HG03103 (cell line): ENCODE data around the gene S100A2.

Source experiments
- ATAC-seq: cut with Tn5 transposase; IDR thresholded peaks from one replicate; pipeline ENCODE4 v1.9.1; 2021; ENCODE audit warnings: low read depth; ENCODE audit not compliant: unreplicated experiment

S100A2 gene

DNA sequence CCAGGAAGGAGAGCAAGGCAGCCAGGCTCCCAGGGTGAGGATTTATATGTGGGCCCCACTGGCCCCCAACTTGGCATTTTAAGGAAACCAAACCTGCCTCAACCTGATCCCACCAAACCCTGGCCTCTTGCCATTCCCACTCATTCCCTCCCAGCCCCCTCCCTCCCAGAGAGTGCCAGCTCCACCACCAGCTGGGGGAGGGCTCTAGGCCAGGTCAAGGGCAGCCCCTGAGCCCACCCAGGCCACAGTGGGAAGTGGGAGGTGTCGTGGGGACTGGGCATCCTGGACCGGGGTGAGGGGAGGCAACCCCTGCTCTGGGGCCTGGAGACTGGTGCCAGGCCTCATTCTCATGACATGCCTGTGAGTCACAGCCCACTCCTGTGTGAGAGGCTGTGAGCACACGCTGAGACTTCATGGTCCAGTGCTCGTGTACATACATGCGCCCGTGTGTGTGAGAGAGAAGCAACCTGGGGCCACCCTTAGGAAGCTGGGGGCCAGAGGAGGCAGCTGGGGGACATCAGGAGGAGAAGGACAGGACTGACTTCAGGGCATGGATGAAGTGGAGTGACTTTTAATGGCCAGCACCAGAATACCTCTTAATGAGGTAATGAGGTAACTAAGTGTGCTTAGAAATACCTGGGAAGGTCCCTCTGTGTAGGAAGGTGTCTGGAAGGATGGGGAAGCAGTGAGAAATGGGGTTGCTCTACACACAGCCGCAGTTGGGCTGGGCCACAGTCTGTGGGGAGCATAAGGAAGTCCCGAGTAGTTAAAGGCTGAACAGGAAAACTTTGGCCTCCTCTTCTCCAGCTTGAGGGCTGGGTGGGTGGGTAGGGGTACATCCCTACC is at the start of gene S100A2:
S100A2 (minus strand) TSS at position 316 of the 846 bp plus-strand sequence. CDS start 1,967 bp downstream, outside the sequence.
- no peak for ATAC-seq

DNA sequence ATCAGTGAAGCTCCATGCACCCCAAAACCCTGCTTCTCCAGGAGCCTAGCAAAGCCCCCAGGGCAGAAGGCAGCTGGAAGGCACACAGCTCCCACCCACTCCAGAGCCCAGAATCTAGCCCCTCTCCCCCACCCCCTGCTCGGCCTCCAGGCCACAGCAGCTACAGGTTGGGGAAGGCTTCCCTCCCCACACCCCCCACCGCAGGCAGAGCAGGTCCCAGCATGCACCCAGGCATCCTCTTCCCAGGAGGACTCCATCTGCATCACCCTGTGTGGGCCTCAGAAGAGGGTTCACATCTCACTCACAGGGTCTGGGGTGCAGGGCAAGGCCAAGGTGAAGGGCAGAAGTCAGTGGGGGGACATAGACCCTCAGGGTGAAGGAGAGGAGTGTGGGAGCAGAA is 49.8 kb upstream of the S100A2 start:
- no peak for ATAC-seq

DNA sequence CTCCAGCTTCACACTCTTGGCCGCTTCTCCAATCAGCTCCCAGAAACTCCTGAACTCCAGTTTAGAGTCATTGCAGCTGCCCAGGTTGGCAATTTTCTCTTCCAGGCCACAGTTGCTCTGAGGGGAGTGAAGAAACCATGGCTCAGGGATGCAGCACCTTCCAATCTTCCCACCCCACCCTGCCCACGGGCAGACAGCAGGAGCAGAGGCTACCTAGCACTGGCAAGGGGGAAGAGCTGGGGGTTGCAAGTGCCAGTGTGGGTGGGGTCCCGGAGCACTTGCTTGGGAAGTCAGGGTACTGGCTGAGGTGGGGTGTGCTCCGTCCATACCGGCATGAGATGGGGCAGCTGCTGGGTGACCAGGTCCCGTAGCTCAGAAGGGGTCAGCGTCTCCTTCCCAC is 49.3 kb upstream of the S100A2 start:
- no peak for ATAC-seq

DNA sequence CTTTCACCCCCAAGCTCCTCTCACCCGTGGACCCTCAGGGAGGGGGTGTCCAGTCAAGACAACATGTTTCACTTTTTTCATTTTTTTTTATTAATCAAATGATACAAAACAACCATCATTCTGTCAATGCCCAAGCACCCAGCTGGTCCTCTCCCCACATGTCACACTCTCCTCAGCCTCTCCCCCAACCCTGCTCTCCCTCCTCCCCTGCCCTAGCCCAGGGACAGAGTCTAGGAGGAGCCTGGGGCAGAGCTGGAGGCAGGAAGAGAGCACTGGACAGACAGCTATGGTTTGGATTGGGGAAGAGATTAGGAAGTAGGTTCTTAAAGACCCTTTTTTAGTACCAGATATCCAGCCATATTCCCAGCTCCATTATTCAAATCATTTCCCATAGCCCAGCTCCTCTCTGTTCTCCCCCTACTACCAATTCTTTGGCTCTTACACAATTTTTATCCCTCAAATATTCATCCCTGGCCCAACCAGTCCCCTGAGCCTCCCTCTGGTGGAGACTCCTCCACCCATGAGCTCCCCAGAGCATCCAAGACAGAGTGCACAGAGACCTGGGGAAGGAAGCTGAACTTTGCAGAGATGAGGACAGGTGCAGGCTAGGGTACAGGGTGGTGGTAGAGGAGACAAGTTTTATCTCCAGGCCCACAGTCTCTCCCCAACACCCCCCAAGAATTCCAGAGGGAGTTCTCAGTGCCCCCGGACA is 48.7 kb upstream of the S100A2 start:
- no peak for ATAC-seq

DNA sequence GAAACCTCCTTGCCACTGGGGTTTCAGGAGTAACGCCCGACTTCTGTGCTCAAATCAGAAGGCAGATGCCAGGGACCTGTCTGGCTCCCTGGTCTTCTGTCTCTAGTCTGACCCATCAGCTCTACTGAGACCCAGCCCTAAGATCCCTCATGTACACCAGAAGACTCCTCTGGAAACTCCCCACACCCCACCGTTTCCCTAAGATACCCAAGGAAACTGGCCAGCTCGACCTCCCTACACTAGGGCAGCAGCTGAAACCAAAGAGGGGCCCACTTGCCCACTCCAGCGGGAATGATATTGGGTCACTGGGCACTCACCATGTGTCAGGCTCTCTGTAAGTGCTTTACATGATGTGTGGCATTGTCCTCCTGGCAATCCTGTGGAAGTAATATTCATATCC is 47.8 kb upstream of the S100A2 start:
- no peak for ATAC-seq

DNA sequence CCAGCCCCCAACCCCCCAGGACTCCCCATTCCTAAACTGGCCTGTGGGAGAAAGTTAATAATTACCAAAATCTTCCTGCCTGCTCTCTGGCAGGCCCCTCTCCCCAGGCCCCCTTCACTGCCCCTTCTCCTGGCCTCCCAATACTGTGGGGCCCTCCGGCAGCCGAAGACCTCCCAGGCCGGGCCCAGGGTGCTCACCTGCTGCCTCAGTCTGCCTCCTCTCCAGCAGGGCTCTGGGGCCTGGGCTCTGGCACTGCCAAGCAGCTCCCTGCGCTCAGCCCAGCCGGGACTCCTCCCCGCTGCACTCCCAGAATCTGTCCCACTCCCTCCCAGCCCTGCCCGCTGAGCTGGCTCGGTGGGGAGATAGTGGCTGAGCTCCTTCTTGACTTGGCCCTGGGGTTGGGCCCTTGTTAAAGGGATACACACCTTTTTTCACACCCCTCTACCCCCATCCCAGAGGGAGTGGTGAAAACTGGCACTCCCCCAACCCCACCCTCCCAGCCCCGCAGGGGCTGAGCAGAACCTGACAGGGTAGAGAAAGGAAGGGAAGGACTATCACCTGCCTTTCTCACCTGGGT is 47.2 kb upstream of the S100A2 start, which contains the start of gene S100A16:
S100A16 (minus strand) TSS at position 383 of the 577 bp plus-strand sequence. CDS start 4,986 bp downstream, outside the sequence.
- no peak for ATAC-seq

DNA sequence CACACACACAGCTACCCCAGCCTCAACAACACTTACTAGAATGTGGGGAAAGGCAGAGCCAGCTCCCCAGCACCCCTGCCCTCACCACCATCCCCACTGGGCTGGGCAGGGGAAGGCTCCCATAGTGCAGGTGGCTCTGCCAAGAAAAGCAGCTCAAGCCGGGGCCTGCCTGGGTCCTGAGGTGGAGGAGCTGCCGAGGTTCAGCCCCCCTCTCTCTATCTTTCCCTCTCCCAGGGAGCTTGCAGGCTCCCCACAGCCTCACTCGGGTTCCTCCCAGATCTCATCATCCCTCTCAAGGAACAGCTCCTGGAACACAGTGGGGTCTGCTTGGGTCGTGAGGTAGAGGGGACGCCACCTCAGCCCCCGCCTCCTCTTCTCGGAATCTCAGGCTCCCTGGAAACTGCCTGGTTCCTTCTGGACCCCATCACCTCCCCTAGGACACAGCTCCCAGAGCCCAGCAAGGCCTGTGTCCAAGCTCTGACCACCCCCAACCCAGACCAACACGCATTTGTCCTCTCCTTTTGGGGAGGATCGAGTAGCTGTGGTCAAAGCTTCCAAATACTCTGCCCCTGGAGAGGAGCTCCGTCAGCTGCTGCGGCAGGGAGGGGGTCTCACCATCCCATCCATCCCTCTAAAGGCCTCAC is 46.6 kb upstream of the S100A2 start:
- no peak for ATAC-seq

DNA sequence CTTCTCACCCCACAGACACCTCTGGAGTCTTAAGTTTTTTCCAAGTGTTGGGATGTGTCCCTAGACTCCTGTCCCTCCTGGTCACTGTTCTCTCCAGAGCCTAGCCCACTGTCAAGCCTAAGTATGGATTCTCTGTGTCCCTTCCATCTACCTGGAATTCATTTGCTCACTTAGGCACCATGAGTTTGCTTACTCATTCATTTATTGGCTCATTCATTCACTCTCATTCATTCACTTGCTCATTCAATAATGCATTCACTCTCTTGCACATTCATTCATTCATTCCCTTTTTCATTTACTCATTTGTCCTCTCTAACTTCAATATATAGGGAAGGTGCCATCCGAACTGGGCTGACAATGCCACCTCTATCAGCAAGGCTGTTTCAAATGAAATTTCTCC is 45.7 kb upstream of the S100A2 start:
- ATAC-seq = no peak

DNA sequence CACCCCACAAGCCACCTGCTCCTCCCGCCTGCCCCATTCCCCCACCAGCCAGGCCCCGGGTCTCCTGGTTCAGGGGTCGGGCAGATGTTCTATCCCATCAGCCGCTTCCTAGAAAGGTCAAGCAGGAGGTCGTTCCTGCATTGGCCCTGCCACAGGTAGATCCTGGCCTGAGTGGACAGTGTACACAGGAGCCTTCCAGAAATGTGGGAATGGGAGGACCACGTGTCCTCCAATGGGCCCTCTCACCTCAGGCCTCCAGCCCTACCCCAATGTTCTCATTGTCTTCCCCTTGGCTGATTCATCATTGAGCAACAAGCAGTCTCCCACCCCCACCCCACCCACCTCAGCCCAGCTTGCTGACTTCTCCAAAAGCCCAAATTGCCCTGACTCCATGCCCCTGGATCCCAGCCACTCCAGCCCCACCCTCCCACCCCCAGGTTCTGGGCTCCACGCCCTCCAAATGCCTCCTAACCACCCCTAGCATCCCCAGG is 45.2 kb upstream of the S100A2 start:
- no peak for ATAC-seq

DNA sequence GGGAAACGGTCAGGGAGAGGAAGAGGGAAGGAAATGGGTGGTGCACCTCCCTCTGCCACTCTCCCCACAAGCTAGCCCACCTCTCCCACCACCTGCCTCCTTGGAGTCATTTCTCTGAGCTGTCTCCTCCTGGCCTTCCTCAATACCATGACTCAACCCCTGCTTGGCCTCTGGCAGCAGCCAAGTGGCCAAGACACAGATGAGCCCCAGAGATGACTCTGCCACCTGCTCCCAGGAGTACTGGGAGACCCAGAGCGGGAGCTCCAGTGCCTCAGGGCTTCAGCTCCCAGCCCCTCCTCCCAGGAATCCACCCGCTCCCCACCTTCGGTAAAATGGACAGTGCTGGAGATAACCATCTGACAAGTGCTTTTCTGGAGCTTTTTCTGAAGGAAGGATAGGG is 44.7 kb upstream of the S100A2 start:
- ATAC-seq = no peak

DNA sequence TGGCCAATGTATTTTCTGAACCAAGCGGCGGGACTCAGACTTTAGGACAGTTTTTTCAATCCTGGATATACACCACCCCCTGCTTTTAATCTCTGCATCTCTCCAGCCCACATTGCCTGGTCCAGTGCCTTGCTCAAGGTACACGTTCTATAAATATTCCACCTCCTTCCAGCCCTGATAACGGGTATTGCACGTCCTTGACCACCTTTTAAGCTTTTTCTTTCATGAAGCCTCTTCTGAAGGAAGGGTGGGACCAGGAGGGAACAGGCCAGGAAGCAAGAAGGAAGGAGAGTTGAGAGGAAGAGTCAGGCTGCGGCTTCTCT is 43.9 kb upstream of the S100A2 start:
- no peak for ATAC-seq

DNA sequence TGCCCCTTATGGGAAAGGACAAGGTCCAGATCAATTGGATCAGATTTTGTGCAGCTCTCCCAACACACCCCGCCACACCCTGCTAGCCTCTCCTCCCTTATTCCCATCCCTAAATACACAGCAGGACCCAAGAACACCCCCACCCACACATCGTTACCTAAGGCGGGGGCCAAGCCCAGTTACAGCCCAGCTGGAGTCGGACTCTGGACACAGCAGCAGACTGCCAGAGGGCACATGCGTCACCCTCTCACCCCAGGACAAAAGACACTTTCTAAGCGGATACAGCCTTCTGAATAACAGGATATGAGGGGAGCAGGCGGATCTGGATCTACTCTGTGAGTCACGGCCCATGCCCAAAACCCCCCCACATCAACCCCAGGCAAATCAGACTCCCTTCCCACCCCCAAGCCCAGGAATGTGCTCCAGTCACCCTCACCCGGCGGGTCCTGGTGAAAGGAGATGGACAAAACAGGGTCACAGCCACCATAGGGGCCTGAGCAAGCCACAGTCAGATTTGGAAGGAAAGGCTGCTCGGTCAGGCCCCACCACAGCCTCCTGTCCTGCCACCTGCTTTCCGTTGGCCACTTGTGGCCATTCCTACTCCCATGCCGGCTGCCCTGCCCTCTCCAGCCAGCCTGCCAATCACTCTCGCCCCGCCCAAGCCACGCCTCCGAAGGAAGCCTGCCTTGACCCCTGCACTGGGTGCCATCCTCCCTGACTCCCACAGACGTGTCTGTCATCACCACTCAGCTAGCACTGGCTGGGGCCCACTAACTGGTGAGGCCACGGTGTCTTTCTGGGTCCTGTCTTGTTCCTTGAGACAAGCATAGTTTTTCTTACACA is 43.3 kb upstream of the S100A2 start:
- no peak for ATAC-seq

DNA sequence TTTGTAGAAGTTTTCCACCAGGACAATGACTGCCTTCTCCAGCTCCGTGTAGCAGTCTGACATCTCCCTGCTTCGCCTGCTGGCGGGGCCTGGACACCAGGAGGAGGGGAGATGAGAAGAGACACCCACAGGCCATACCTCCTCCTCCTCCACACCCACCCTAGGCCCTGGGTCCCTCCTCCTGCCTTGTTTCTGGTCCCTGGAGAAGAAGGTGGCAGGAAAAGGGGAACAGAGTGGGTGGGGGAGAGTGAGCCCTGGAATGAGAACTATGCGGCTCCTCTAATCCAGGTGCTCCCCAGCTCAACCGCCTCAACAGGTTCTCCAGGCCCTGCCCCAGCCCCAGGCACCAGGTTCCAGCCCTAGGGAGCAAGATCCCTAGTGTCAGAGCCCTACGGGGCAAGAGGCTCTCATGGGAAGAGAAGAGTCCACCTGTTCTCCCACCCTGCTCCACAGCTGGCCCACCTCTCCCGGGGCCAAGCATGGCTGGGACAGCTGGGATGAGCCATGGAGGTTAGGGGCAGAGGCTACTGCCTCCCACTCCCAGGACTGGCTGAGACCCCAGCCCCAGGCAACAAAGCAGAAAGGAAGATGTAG is 42.5 kb upstream of the S100A2 start:
- no peak for ATAC-seq

DNA sequence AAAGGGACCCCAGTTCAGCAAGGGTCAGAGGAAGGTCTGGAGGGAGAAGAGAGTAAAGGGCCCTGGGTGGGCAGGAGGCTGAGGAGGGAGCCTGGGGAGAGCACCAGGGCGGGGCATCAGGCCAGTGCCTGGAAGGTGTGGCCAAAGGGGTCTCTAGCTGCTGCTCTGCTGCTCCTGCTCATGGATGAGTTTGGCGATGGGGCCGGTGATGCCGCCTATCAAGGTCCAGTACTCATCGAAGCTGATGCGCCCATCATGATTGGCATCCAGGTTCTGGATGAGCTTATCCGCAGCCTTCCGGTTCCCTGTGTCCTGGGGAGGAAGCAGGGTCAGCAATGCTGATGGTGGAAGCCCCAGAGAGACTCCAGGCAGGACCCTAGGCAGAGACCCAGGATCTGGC is 41.7 kb upstream of the S100A2 start:
- ATAC-seq = no peak

DNA sequence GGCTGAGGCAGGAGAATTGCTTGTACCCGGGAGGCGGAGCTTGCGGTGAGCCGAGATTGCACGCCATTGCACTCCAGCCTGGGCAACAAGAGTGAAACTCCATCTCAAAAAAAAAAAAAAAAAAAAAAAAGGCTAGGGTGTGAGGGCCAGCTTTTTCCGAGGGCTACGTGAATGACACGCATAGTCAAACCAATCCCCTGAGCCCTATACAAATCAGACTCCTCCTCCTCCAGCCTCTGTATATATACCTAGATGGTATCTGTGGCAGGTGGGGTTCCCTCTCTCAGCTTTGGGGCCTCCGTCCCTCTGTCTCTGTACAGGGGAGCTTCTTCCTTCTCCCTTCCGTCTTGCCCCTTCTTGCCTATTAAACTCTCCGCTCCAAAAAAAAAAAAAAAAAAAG is 40.5 kb upstream of the S100A2 start:
- no peak for ATAC-seq

DNA sequence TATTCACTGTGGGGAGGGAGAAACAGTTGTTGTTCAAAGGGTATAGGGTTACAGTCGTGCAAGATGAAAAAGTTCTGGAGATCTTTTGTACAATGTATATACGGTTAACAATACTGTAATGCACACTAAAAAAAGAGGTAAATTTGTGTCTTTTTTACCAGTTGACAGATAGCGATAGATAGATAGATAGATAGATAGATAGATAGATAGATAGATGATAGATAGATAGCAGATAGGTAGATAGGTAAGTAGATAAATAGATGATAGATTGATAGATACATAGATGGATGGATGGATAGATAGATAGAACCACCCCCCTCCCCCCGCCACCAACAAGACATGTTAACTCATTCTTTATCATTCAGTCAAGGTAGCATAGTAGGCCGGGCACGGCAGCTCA is 37.1 kb upstream of the S100A2 start:
- ATAC-seq = no peak

DNA sequence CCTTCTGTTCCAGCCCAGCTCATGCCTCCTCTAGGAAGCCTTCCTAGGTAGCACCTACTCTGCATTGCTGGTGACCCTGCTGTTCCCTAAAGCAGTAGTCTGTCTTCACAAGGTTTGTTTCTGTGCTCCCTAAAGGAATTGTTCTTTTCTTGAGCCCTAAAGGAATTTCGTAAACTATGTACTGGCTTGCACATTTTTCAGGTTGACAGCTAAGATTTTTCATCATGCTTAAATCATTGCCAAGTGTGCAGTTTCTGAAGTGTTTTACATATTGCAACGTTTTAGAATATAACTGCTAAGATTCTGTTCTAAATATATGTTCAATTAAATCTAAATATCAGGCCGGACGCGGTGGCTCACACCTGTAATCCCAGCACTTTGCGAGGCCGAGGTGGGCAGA is 34.2 kb upstream of the S100A2 start:
- ATAC-seq = no peak

DNA sequence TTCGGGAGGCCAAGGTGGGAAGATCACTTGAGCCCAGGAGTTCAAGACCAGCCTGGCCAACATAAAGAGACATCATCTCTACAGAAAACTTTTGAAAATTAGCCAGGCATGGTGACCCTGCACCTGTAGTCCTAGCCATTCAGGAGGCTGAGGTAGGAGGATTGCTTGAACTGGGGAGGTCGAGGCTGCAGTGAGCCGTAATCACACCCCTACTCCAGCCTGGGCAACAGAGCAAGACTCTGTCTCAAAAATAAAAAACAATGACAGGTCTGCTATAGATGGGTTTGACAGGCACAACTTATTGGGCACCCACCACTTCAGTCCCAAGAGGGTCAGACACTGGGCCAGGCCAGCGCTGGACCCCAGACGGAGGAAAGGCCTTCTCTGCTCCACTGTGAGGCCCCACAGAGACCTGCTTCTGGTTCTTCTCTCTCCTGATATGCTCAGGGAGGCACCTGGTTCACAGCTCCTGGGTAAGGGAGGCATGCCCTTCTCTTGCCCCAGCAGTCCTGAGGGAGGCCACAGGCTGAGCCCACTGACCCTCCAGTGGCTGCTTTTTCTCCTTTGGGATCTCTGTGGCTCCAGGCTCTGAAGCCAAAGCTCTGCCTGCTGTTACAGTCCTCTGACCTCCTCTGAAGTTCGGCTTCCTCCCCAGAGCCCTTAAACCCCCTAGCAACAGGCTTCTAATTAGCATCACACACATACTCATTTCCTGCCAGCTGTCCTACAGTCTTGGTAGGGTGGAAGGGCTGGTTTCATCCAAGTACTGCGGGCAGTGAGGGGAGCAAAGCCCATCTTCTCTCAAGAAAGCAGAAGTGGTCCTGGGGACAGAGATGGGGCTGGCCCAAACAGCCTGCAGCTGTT is 32.9 kb upstream of the S100A2 start:
- peak; percentile 92 for ATAC-seq

DNA sequence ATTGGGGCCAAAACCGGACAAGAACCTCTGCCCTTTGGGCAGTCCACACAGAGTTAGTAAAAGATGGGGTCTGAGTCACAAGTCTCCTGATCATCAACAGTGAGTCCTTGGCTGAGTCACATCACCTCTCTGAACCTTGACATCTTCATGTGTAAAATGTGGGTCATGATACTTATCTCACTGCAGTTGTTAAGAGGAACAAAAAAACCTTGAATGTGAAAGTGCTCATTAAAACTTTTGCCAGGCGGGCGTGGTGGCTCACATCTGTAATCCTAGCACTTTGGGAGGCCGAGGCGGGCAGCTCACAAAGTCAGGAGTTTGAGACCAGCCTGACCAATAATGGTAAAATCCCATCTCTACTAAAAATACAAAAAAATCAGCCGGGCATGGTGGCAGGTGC is 31.6 kb upstream of the S100A2 start:
- no peak for ATAC-seq
